Kidney tubule cell (primary cell): ENCODE data around the gene UNC45B.
"Not testable (repeated sequence)": the region's sequence is repeated elsewhere in the genome, so short reads cannot be mapped to it uniquely, and the experiment has no call there.

Experiments used
- DNase-seq: peaks from one replicate; pipeline ENCODE4 v3.0.0-alpha.2; 2018; ENCODE audit warnings: low spot score

UNC45B gene

GRCh38 chr17:35218915-35219314, 71.3 kb downstream of the UNC45B start:
- DNase-seq: no peak

DNA sequence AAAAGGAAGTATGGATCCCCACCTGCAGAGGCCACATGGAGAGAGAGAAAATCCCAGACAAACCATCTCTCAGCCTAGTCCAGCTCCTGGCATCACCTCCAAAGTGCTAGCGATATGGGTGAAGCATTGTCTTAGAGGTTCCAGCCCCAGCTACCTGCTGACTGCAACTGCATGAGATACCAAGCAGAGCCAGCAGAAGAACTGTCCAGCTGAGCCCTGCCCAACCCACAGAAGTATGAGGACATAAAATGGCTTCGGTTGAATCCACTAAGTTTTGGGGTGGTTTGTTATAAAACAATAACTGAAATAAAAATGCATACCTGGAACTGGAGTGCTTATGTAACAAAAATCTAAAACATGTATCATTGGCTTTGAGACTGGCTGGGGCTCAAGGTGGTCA, 74.8 kb downstream of the UNC45B start:
- DNase-seq: no peak

GRCh38 chr17:35224436-35224835, 76.8 kb downstream of the UNC45B start:
- DNase-seq: no peak

- no peak for DNase-seq
Measured at GRCh38 chr17:35227546-35227945, 79.9 kb downstream of the UNC45B start.

- no peak for DNase-seq
Measured at GRCh38 chr17:35229638-35230037, 82.0 kb downstream of the UNC45B start.

GRCh38 chr17:35234315-35234714, 86.7 kb downstream of the UNC45B start:
- not testable (repeated sequence) for DNase-seq

DNA sequence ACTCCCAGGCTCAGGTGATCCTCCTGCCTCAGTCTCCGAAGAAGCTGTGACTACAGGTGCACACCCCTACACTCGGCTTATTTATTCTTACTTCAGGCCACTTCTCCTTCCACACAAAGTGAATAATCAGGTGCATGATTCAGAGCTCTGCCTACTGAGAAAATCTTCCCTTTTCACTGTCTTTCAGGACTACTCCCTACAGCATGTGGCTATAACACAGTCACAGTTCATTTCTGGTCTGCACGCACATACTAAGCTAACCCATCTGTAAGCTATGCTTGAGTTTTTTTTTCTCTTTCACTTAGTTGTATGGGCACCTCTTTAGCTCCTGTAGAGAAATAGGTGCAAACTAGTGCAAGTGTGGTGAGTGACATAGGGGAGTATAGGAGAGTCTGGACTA, 87.7 kb downstream of the UNC45B start:
- no peak for DNase-seq

GRCh38 chr17:35235917-35236316, 88.3 kb downstream of the UNC45B start:
- no peak for DNase-seq

DNA sequence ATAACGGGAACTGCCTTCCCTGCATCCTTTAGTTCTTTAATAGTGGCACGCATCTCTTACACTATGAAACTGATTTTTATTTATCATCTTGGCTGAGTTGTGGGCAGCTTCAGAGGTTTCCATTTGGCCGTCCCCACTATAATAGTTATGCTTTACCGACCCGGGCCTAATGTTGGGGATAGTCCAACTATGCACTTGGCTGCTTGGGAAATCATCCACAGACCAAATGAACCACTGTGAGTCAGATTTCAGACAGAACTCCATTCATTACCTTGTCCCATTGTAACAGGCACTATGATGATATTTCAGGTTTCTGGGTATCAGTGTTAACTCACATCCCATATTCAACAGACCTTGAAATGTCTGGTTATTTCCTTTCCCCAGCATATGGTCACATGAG, 89.2 kb downstream of the UNC45B start:
- peak; percentile 71 for DNase-seq

DNA sequence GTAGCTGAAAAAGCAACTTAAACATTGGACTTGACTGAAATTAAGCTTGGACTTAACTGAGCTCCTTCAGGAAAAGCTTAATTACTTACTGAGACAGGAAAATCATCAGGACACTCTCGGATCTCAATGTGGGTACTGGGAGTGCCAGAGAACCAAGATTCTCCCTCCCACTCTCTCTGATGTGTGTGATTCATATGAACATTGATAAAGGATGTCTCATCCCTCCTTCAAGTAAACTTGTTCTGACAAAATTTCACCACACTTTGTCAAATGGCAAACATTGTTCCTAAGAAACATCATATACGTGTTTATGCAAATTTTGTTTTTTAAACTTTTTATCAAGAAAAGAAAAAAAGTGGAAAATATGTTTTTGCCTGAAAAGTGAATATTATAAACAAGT, 91.2 kb downstream of the UNC45B start:
- peak; percentile 50 for DNase-seq
